ENCODE measurements around the gene SIGLECL1.

The SIGLECL1 gene

DNA sequence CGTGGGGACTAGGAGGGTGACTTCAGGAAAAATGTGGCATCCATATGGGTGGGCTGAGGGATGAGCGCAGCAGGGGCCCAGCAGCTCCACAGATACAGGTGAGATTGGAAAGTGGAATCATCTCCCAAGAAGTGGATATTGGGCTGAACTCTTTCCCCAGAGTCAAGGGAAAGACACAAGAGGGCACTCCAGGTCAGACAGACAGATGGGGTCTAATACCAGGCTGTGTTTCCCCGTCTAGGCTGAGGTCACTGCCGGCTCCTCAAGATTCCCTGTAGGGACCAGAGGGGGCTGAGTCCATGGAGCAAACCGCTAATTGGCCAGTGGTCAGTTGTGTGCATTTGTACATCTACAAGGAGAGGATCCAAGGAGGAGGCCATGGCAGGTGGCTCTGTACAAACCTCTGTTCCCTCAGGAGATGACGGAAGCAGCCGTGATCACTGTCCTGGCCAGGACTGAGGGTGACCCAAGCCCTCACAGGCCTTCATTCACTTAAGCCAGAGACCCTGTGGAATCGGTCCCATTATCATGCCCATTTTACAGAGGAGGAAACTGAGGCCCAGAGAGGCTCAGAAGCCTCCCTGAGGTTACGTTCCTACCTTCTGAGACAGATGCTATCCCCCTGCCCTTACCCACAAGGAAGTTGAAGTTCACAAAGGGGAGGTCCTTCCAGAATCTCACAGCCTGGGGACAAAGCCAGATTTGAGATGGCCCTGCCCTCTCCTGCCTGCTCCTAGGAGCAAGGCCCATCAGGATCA, 45.6 kb downstream of the SIGLECL1 start:
- no peak for DNase-seq (ENCODE audit: low spot score)

DNA sequence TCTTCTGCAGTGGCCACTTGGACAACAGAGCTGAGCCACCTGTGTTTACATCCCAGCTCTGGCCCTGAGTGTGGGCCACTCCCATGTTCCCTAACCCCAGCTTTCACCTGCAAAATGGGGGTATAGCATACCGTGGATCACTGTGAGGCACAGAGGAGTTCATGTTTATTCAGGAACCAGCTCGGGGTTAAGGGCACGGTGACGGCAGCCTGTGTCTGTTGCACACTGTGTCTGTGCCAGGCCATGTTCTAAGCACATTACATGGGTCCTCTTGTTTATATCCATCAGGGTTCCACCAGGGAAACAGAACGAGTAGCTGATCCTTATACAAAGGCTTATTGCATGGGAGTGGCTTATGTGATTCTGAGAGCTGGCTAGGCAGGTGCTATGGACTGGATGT, 46.5 kb downstream of the SIGLECL1 start:
- DNase-seq (ENCODE audit: low spot score), result no peak

DNA sequence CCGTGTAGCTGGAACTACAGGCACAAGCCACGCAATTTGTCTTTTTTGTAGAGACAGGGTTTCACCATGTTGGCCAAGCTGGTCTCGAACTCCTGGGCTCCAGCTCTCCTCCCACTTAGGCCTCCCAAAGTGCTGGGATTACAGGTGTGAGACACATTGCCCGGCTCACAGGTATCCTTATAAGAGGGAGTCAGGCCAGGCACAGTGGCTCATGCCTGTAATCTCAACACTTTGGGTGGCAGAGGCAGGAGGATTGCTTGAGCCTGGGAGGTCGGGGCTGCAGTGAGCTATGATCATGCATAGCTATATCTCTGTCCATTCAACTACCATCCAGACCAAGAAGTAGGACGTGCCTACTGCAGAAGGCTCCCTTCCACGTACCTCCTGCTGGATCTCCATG, 50.4 kb downstream of the SIGLECL1 start:
- DNase-seq (ENCODE audit: low spot score), result no peak

DNA sequence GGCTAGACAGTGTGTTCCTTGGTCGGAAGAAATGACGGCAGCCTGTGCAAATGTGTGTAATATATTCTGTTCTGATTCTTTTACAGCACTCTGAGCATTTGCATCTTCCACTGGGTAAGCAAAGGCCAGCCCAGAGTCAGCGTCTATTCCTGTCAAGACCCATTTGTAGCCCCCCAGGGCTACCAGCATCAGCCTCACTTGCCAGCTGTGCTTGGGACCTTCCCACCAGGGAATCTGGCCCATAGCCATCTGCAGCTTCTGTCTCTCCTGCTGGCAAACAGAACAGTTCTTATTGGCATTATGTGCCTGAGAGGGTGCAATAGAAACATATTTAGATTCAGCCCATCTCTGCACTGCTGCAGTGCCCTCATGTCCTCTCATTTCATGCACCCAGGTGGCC, 54.6 kb downstream of the SIGLECL1 start:
- DNase-seq (ENCODE audit: low spot score), result no peak

DNA sequence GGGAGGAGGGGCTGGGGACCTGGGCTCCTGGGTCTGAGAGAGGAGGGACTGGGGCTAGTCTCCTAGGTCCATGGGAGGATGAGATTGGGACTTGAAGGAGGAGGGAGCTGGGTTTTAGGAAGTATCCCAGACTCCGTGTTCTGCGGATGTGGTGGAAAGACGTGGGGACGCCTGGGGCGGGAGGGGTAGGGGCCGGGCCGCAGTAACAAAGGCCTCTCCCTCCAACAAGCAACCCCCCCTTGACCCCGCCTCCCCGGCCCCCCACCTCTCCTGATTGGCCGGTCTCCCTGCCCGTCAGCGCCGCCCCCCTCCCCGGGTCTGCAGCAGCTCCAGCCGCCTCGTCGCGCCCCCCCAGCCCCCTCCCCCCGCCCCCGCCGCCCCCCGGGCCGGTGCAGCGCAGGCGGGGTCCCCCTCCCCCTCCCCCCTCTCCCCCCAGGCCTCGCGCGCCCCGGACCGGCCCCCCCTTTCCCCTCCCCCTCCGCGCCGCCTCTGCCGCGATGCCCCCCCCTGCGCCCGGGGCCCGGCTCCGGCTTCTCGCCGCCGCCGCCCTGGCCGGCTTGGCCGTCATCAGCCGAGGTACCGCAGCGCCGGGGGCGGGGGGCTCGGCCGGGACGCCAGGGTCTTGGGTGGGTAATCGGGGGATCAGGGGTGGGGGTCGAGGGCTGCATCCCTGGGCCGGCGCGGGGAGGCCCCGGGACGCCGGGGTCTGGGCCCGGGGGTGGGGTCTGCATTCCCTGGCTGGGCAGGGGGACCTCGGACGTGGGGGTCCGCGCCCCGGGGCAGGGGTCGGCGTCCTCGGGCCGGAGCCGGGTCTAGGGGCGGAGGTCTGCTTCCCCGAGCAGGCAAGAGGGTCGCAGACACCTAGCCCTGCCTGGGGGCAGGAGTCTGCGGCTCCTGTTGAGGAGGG, 60.7 kb downstream of the SIGLECL1 start, which contains the start of gene IGLON5:
Gene IGLON5, plus strand, starts transcription at position 294 of the 907 bp plus-strand sequence. Its CDS starts 204 bp downstream, at position 498.
- DNase-seq (ENCODE audit: low spot score), result no peak

DNA sequence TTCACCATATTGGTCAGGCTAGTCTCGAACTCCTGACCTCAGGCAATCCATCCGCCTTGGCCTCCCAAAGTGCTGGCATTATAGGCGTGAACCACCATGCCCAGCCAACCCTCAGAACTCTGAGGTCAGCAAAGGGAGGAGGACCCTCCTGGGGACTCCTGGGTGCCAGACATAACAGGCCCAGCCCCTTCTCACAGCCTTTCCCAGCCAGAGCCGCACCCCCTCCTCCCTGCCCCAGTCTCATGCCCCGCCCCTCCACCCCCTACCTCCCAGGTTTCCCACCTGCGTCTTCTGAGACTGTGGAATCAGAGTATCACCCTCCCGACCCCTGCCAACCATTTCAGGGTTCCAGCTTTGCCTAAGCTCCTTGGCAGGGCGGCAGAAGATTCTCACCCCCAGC, 65.8 kb downstream of the SIGLECL1 start:
- DNase-seq (ENCODE audit: low spot score), result no peak

DNA sequence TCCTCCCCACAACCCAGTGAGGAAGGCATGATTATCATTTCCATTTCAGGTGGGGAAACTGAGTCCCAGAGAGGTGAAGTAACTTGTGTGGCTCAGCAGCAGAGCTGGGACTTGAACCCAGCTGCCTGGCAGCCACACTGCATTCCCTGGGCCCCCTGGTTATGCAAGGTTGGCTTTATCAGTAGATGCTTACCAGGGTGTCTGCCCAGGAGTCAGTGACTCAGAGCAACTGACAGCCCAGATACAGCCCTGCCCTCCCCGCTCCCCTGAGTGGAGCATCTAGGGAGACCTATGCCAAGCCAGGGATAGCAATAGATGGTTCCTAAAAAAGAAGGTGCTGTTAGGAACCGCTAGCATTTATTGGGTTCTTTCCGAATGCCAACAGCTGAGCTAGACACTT, 66.5 kb downstream of the SIGLECL1 start:
- DNase-seq (ENCODE audit: low spot score), result no peak

DNA sequence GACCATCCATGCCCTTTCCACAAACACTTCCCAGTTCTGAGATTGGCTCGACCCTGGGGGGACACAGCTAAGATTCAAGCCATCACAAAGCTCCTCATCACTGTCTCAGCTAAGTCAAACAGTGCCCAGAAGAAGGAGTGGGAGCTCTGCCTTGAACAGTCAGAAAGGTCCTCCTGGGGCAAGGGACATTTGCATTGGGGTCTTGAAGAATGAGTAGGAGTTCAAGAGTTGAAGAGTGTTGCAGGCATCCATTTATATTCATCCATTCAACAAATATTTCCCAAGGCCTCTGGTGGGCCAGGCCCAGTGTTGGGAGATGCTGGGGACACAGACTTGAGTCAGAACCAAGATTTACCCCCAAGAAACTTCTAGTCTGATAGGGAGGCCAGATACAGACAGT, 67.1 kb downstream of the SIGLECL1 start:
- DNase-seq (ENCODE audit: low spot score), result no peak
